ENCODE measurements around the gene PBX3.

DNA sequence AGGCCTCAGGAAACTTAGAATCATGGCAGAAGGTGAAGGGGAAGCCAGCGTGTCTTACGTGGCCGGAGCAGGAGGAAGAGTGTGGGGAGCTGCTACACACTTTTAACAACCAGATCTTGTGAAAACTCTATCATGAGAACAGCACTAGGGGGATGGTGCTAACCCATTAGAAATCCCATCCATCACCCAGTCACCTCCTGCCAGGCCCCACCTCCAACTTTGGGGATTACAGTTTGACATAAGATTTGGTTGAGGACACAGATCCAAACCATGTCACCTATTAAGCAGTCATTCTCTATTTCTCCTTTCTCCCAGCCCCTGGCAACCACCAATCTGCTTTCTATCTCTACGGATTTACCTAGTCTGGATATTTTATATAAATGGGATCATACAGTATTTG lies 26.9 kb downstream of the PBX3 start:
- TF ChIP-seq, protein P1, sequence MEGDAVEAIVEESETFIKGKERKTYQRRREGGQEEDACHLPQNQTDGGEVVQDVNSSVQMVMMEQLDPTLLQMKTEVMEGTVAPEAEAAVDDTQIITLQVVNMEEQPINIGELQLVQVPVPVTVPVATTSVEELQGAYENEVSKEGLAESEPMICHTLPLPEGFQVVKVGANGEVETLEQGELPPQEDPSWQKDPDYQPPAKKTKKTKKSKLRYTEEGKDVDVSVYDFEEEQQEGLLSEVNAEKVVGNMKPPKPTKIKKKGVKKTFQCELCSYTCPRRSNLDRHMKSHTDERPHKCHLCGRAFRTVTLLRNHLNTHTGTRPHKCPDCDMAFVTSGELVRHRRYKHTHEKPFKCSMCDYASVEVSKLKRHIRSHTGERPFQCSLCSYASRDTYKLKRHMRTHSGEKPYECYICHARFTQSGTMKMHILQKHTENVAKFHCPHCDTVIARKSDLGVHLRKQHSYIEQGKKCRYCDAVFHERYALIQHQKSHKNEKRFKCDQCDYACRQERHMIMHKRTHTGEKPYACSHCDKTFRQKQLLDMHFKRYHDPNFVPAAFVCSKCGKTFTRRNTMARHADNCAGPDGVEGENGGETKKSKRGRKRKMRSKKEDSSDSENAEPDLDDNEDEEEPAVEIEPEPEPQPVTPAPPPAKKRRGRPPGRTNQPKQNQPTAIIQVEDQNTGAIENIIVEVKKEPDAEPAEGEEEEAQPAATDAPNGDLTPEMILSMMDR (IDR thresholded peaks at IDR 0.05; ENCODE audit: low read depth, low read length, poor library complexity, severe bottlenecking), result no peak
- TF ChIP-seq EZH2phosphoT487 (IDR thresholded peaks at IDR 0.05; ENCODE audit: borderline replicate concordance, low read length), result no peak
